Stimulated activated naive CD4-positive, alpha-beta T cell treated with Interleukin-2 at 50 U/mL for 16 hours (primary cell): ENCODE results near the gene TRIL.

Experiments used
- DNase-seq: peaks from one replicate; lab custom pipeline; 2025; lab: John Stamatoyannopoulos, UW

The TRIL gene

GRCh38 chr7:28958235-28958979 lies at the start of gene TRIL:
Gene TRIL (minus strand): TSS chr7:28958330. CDS start chr7:28958046, 284 bp downstream.
- DNase-seq, result no peak

DNA sequence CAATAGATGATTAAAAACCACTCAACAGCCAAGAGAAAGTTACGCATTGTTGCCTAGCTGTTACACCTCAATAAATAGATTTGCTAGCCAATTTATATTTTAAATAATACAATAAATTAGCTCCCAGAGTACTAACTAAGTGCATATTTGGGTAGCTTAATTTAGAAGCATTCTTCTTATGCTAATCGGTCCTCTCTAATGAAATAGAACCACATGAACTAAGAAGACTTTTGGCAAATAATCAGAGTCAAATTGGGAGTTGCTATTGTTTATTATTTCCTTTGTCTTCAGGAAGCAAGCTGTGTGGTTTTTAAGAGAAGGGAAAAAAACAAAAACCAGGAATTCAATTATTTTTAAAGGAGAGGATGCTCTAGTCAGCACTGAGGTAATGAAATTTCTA lies 49.0 kb upstream of the TRIL start:
- DNase-seq, result no peak

DNA sequence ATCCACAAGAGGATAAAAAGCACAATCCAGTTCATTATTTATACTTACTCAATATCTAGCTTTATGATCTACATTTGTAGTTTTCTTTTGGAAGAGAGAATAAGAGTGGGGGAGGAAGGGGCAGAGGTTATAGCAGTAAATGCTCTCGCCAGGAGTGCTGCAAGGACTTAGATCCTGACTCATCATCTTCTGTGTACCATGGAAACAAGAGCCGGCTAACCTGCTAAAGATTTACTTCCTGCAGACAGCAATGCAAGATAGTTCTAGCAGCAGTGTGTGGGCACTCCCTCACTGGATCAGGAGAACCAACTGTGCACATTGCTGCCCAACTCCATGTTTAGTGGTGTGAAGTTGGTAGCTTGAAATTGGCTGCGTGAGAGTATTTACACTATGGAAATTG lies 47.7 kb upstream of the TRIL start:
- no peak for DNase-seq

GRCh38 chr7:29005406-29005805 lies 47.3 kb upstream of the TRIL start:
- DNase-seq, result no peak

DNA sequence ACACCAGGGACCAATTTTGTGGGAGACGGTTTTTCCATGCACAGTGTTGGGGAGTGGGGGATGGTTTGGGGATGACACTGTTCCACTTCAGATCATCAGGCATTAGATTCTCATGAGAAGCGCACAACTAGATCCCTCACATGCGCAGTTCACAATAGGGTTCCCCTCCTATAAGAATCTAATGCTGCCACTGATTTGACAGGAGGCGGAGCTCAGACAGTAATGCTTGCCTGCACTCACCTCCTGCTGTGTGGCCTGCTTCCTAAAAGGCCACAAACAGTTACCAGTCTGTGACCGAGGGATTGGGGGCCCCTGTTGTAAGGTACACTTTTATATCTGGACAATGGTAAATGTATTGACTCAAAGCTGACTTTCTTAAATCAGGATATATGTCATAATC lies 45.6 kb upstream of the TRIL start:
- DNase-seq, result no peak

- DNase-seq, result no peak
These were observed 42.6 kb upstream of the TRIL start for GRCh38 chr7:29000717-29001076.

DNA sequence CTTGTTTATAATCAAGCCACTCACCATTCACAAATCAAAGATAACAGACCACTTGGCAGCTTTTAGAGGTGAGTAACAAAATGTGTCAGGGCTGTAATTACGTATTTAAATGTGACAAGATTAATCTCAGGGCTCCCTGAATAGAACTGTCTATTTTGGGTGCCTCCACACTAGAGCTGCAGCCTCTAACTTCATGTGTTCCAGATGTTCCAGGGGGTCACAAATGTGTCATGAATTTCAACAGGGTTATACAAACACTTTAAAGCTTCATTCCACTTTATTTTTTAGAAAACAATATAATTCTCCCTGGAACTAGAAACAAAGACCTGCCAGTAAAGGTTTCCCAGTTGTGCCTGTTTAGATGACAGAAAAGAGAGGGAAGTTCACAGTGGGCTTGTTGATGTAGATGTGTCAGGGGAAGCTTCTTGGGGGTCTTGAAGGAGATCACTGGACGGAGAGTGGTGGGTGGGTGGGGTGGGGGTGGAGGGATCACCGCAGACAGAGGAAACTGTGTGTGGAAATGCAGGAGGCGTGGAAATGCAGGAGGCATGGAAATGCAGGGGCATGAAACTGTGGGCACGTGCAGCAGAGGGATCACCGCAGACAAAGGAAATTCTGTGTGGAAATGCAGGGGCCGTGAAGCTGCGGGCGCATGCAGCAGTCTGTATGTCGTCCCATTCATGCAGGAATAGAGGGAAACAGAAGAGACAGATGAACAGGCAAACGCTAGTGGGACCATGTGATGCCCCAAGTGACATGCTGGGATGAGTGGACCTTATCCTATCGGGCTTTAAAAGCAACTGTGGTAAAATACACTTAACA lies 42.0 kb upstream of the TRIL start:
- no peak for DNase-seq

DNA sequence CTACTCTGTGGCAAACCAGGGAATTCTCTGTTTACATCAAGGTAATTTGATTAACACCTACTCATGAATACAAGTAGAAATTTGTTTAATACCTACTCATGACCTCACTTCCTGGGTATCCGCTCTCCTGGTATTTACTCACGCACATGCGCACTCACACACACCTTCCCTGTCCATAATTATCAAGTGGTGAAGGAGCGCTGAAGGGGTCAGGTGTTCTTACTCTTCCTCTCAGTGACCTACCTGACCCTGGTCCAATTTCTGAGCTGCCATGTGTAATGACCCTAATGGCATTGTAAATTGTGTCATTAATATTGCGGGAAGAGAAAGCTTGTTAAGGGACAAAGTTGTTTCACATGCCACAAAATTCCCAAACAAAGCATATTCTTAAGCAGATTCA lies 41.3 kb upstream of the TRIL start:
- no peak for DNase-seq

DNA sequence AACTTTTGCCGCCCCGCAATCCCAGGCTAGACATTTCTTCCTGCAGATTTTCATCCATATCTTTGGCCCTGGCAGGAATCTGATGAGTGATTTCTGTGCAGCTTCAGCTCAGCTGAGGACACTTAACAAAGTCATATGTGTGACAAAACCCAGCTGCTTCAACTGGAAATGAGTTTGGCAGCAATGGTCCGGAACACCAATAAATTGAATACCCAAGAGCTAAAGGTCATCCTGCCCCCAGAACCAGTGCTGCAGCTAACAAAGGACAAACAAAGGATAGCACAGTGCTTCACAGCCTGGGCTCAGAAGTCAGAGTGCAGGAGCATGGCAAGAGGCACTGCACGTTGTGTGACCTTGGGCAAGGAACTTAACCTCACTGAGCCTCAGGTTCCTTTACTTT lies 40.0 kb upstream of the TRIL start:
- no peak for DNase-seq

GRCh38 chr7:28996836-28997235 lies 38.7 kb upstream of the TRIL start:
- no peak for DNase-seq

- DNase-seq, result no peak
These were observed 35.2 kb upstream of the TRIL start for GRCh38 chr7:28993371-28993770.

GRCh38 chr7:28992798-28993197 lies 34.7 kb upstream of the TRIL start:
- no peak for DNase-seq

DNA sequence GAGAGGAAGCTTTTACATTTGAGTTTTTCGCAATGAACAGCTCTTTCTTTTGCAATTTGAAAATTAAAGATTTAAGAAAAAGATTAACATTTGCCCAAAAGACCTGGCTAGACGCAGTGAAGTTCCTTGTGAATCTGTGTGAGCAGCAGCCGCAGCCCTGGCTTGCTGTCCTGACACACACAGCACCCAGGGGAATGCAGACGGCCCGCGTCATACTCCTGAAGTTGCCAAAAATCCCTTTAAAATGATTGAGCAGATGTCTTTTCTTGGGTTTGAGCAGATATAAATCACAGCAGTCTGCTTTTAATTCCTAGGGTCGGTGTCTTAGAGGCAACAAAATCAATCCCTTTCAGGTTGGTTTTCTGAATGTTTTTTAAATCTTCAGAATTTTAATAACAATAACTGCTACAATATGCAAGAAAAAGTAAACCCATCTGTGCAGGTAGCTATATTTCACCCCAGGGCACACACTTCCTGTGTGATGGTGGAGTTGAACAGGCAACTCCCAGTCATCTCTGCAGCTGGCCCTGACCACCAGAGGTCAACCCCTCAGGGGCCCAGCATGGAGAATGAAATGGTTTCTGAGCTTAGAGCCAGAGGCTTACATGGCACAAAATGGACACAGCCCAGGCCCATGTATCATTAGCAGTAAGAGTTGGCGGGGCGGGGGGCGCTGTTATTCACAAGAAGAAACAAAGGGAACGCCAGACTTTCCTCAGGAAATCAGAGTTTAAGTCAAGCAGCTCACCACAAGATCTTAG lies 32.2 kb upstream of the TRIL start:
- DNase-seq, result no peak

DNA sequence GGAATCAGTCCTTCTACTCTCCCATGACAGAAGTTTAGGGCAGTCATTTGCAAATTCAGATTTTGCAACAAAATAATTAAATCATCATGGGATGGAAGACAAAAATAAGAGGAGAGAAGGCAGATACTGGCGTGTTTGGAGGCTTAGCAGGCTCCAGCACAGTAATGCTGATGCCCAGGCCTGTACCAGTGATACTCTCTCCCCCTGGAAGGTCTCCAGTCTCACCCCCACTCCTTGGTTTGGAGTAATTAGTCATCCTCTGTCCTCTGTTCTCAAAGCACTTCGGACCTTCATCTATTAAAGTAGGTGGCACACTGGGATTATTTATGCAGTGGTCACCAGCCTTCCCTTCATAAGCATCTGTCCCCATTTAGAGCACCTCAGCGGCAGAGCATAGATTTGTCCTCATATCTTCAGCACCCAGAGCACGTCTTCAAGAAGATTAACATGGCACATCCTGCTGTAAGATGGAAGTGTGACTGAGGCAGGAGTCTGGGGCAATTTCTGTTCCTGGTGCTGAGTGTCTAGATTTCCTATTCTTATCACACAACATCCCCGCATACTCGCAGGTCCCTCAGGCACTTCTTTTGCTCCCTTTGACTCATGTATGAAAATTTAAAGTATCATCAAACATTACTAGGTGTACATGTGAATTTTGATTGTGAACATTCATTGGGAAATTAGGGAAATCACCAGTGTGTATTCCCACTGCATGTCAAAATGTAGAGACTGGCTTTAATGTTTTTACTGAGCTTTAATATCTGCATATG lies 31.3 kb upstream of the TRIL start:
- no peak for DNase-seq

- no peak for DNase-seq
These were observed 30.7 kb upstream of the TRIL start for GRCh38 chr7:28988810-28989209.

- DNase-seq, result no peak
These were observed 30.0 kb upstream of the TRIL start for GRCh38 chr7:28988091-28988490.

DNA sequence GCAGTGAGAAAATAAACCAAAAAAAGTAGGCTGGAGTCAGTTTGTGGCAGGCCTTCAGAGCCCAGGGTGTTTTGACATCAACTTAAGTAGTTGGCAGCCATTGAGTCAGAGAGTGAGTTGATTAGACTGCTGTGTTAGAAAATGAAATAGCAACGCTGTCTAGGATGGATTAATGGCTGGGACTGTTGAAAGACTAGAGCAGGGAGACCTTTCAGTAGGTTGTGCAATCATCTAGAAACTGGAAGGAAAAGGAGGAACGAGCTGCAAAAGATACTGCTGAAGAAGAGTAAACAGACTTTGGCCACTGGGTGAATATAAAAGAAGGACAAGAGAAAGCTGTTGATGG lies 28.6 kb upstream of the TRIL start:
- DNase-seq, result no peak

GRCh38 chr7:28986028-28986764 lies 28.1 kb upstream of the TRIL start:
- no peak for DNase-seq

DNA sequence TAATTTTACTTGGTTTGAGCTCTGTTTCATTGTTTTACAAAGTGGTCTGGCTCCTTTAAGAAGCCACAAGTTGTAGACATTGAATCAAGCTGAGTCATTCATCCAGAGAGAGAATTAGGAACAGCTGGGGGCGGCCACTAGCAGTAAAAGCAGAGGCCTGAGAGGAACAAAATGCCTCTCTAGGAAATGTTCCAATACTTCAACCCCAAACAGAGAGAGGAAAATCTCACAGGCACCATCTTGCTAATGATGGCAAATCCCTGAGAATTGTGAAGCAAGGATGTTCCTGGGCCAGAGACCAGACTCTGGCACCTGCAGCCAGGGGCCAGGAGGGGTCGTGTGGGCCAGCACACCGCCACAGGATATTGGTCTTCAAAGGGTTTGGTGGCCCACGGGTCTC lies 26.5 kb upstream of the TRIL start:
- DNase-seq, result no peak

GRCh38 chr7:28984217-28984616 lies 26.1 kb upstream of the TRIL start:
- DNase-seq, result no peak

- no peak for DNase-seq
These were observed 25.5 kb upstream of the TRIL start for GRCh38 chr7:28983396-28984190.
